ENCODE data around the gene PKNOX2.

PKNOX2 gene

DNA sequence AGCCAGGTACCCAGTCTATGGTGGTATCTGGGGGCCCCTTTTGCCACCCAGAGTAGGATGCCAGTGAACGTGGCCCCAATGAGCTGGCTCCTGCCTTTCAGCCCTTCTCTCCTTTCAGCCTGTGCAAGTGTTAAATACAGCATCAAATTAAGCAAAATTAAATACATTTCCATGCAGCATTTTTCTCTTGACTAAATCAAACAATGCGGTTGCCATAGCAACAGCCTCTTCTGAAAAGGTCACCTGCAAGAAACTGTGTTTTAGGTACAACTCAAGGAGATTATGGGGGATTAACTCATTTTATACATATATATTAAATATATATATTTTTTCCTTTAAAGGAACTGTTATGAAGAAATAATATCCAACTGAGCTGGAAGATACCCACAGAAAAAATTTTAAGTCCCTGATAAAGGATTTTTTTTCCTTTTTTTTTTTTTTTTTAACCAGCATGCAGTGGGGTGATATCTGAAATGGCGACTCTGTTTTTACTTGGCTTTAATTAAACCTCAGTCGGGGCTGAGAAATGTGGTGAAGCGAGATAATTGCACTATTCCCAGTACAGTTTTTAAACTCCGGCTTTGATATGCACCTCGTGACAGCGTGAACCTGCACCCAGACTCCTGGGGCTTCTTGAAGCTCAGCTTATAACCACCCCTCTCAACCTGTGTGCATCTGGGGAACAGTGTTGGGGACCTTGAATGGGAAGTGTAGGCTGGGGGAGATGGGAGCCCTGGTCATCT is 115.3 kb downstream of the PKNOX2 start:
- no peak overlapping the region for H3K4me2 ChIP-seq (ENCODE audit: low read length)

GRCh38 chr11:125280646-125281045 is 116.1 kb downstream of the PKNOX2 start:
- peaks cover 37% of the 10 kb centered on the region for H3K27me3 ChIP-seq (ENCODE audit: low read depth, low read length)
- H3K9me3 ChIP-seq (ENCODE audit: insufficient read depth, low read length), result no peaks in the 10 kb centered on the region
- no peak overlapping the region for H3K4me3 ChIP-seq (ENCODE audit: low read length)
- H3K4me2 ChIP-seq (ENCODE audit: low read length), result no peak overlapping the region
- no peak overlapping the region for H2AFZ ChIP-seq (ENCODE audit: low read depth, low read length)
- H3K36me3 ChIP-seq (replicated peaks; ENCODE audit: low read depth, low read length), result no peaks in the 10 kb centered on the region
- H3K9ac ChIP-seq (ENCODE audit: low read length), result no peak overlapping the region
- TF ChIP-seq EZH2phosphoT487 (IDR thresholded peaks at IDR 0.05; ENCODE audit: low read depth) (no peak), CTCF (IDR thresholded peaks at IDR 0.05; ENCODE audit: low read depth, low read length) (no peak)
- no peaks in the 10 kb centered on the region for H3K4me1 ChIP-seq (ENCODE audit: low read length)
- no peaks in the 10 kb centered on the region for H4K20me1 ChIP-seq (ENCODE audit: insufficient read depth, low read length)
- H3K79me2 ChIP-seq (ENCODE audit: low read length), result no peaks in the 10 kb centered on the region
- H3K27ac ChIP-seq (ENCODE audit: low read length), result no peak overlapping the region

More for the DNA sequence above, 115.3 kb downstream of the PKNOX2 start:
- no peak for TF ChIP-seq CTCF (IDR thresholded peaks at IDR 0.05; ENCODE audit: low read depth, low read length)
- H3K4me1 ChIP-seq (ENCODE audit: low read length), result no peaks in the 10 kb centered on the region
- H3K79me2 ChIP-seq (ENCODE audit: low read length), result no peaks in the 10 kb centered on the region
- H3K9me3 ChIP-seq (ENCODE audit: insufficient read depth, low read length), result no peaks in the 10 kb centered on the region
- H3K4me3 ChIP-seq (ENCODE audit: low read length), result no peak overlapping the region
- no peaks in the 10 kb centered on the region for H3K36me3 ChIP-seq (replicated peaks; ENCODE audit: low read depth, low read length)
- H3K9ac ChIP-seq (ENCODE audit: low read length), result no peak overlapping the region
- H4K20me1 ChIP-seq (ENCODE audit: insufficient read depth, low read length), result no peaks in the 10 kb centered on the region
- H3K27ac ChIP-seq (ENCODE audit: low read length), result no peak overlapping the region
- no peak overlapping the region for H2AFZ ChIP-seq (ENCODE audit: low read depth, low read length)
- H3K27me3 ChIP-seq (ENCODE audit: low read depth, low read length), result peaks cover 39% of the 10 kb centered on the region

DNA sequence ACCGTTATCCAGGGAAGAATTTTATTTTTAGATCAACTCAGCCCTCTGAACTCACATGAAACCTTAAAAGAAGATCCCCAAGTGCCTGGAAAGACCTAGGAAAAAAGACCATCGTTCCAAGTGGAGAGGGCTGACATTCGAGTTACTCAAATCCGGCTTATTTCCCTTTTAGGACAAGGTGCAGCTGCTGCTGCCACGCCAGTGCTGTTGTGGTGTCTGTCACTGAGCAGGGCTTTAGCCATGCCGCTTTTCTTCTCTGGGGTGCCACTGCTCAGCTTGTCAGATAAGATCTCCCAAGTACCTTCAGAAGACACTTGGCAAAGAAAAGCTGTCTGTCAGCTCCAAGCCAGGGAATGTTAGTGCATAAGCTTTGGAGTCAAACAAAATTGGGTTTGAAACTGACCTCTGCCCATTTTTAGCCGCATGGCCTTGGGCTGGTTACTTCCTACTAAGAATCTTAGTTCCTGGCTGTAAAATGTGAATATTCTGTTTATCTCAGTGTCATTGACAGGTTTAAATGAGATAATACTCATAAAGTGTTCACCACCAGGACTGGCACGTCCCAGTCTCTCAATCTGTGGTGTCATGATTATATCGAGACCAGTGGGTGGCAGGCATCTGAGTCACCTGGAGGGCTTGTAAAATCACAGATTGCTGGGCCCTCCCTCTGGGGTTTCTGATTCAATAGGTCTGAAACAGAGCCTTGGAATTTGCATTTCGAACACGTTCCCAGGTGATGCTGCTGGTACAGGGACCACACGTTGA is 117.5 kb downstream of the PKNOX2 start:
- H2AFZ ChIP-seq (ENCODE audit: low read depth, low read length), result no peak overlapping the region
- no peaks in the 10 kb centered on the region for H3K36me3 ChIP-seq (replicated peaks; ENCODE audit: low read depth, low read length)
- no peaks in the 10 kb centered on the region for H3K4me1 ChIP-seq (ENCODE audit: low read length)
- no peaks in the 10 kb centered on the region for H3K79me2 ChIP-seq (ENCODE audit: low read length)
- peaks cover 23% of the 10 kb centered on the region for H3K27me3 ChIP-seq (ENCODE audit: low read depth, low read length)
- no peak overlapping the region for H3K9ac ChIP-seq (ENCODE audit: low read length)
- no peak overlapping the region for H3K4me2 ChIP-seq (ENCODE audit: low read length)
- no peaks in the 10 kb centered on the region for H3K9me3 ChIP-seq (ENCODE audit: insufficient read depth, low read length)
- no peak overlapping the region for H3K27ac ChIP-seq (ENCODE audit: low read length)
- no peak for TF ChIP-seq EZH2phosphoT487 (IDR thresholded peaks at IDR 0.05; ENCODE audit: low read depth)
- TF ChIP-seq CTCF (IDR thresholded peaks at IDR 0.05; ENCODE audit: low read depth, low read length), result no peak
- no peak overlapping the region for H3K4me3 ChIP-seq (ENCODE audit: low read length)
- H4K20me1 ChIP-seq (ENCODE audit: insufficient read depth, low read length), result no peaks in the 10 kb centered on the region

DNA sequence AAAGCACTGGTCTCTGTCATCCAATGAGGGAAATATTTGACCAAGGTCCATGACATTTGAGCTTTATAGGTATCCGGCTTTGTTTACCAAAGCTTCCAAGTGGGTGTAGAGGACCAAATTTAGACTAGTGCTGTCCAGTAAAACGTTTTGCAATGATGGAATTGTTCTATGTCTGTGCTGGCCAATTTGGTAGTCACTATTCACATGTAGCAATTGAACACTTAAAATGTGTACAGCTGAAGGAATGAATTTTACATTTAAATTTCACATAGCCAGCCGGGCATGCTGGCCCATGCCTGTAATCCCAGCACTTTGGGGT is 118.0 kb downstream of the PKNOX2 start:
- H3K27ac ChIP-seq (ENCODE audit: low read length), result no peak overlapping the region
- no peaks in the 10 kb centered on the region for H3K36me3 ChIP-seq (replicated peaks; ENCODE audit: low read depth, low read length)
- no peaks in the 10 kb centered on the region for H3K9me3 ChIP-seq (ENCODE audit: insufficient read depth, low read length)
- H4K20me1 ChIP-seq (ENCODE audit: insufficient read depth, low read length), result no peaks in the 10 kb centered on the region
- no peak overlapping the region for H3K4me3 ChIP-seq (ENCODE audit: low read length)
- peaks cover 18% of the 10 kb centered on the region for H3K27me3 ChIP-seq (ENCODE audit: low read depth, low read length)
- no peak overlapping the region for H3K9ac ChIP-seq (ENCODE audit: low read length)
- no peak overlapping the region for H3K4me2 ChIP-seq (ENCODE audit: low read length)
- no peak overlapping the region for H2AFZ ChIP-seq (ENCODE audit: low read depth, low read length)
- H3K4me1 ChIP-seq (ENCODE audit: low read length), result no peaks in the 10 kb centered on the region
- TF ChIP-seq EZH2phosphoT487 (IDR thresholded peaks at IDR 0.05; ENCODE audit: low read depth) (no peak), CTCF (IDR thresholded peaks at IDR 0.05; ENCODE audit: low read depth, low read length) (no peak)
- H3K79me2 ChIP-seq (ENCODE audit: low read length), result no peaks in the 10 kb centered on the region
